IMR-90 (cell line): ENCODE measurements around the gene KLHL30. TPM values are rescaled to one million over a fixed set of nuclear protein-coding genes. Genes with fewer than 3 reads are reported as not detected.

Experiments
- ATAC-seq: fragments of 200-7000 bp; cut with Tn5 transposase; 2 replicates; pipeline ENCODE4 v1.9.1; 2020; ENCODE audit warnings: low read depth, mild to moderate bottlenecking, moderate library complexity
- BruUV-seq: library from RNA; stranded (reverse); fragments of 400-500 nt; replicated peaks from 2 replicates; lab custom pipeline; 2021; lab: Mats Ljungman, UMichigan
- CTCF ChIA-PET: fragments of 300-600 bp; formaldehyde crosslinking; extraction: SDS; loops from one replicate; lab custom pipeline; 2021; ENCODE audit warnings: antibody characterized with exemption; lab: Yijun Ruan, JAX
- POLR2A ChIA-PET: fragments of 300-600 bp; sonication (Branson Sonifier 250); formaldehyde crosslinking; loops from one replicate; lab custom pipeline; 2022; ENCODE audit warnings: antibody characterized with exemption; ENCODE audit not compliant: unreplicated experiment; lab: Charles Lee
- DNase-seq: peaks from one replicate; pipeline ENCODE4 v3.0.0; 2013
- H2AFZ ChIP-seq: replicated peaks from 2 replicates; pipeline ENCODE3; 2013; ENCODE audit warnings: low read length, mild to moderate bottlenecking; ENCODE audit not compliant: poor library complexity
- H2AK5ac ChIP-seq: 2 replicates; pipeline ENCODE4 v1.6.1; 2013; ENCODE audit warnings: low read depth, low read length, inconsistent platforms
- H2AK9ac ChIP-seq: replicated peaks from 2 replicates; pipeline ENCODE3; 2013; ENCODE audit warnings: mild to moderate bottlenecking, low read depth, low read length, moderate library complexity; ENCODE audit not compliant: poor library complexity
- H2BK120ac ChIP-seq: 2 replicates; pipeline ENCODE4 v1.6.1; 2013; ENCODE audit warnings: low read depth, low read length, inconsistent platforms
- H2BK15ac ChIP-seq: 3 replicates; pipeline ENCODE4 v1.6.1; 2013; ENCODE audit warnings: low read depth, low read length, inconsistent platforms
- H2BK20ac ChIP-seq: 2 replicates; pipeline ENCODE4 v1.6.1; 2013; ENCODE audit warnings: low read depth, mild to moderate bottlenecking, inconsistent platforms, low read length, moderate library complexity
- H2BK5ac ChIP-seq: 2 replicates; pipeline ENCODE4 v1.6.1; 2013; ENCODE audit warnings: mild to moderate bottlenecking, low read depth, low read length, inconsistent platforms; ENCODE audit not compliant: poor library complexity, severe bottlenecking
- H3K14ac ChIP-seq: replicated peaks from 2 replicates; pipeline ENCODE4 v1.6.1; 2013; ENCODE audit warnings: low read depth, low read length, inconsistent platforms
- H3K18ac ChIP-seq: 2 replicates; pipeline ENCODE4 v1.6.1; 2013; ENCODE audit warnings: low read depth, low read length, control low read depth
- H3K23ac ChIP-seq: 2 replicates; pipeline ENCODE4 v1.6.1; 2013; ENCODE audit warnings: low read depth, low read length, inconsistent platforms
- H3K27ac ChIP-seq: 2 replicates; pipeline ENCODE4 v1.5.1; 2013; ENCODE audit warnings: mild to moderate bottlenecking, control low read depth, low read length; ENCODE audit not compliant: insufficient read depth
- H3K27me3 ChIP-seq: 2 replicates; pipeline ENCODE4 v1.6.1; 2013; ENCODE audit warnings: low read length; ENCODE audit not compliant: control insufficient read depth, insufficient read depth
- H3K36me3 ChIP-seq: 2 replicates; pipeline ENCODE4 v1.6.1; 2013; ENCODE audit warnings: low read length, mixed read lengths; ENCODE audit not compliant: control insufficient read depth, insufficient read depth
- H3K4ac ChIP-seq: 2 replicates; pipeline ENCODE4 v1.6.1; 2013; ENCODE audit warnings: low read depth, low read length, inconsistent platforms
- H3K4me1 ChIP-seq: 2 replicates; pipeline ENCODE4 v1.6.1; 2013; ENCODE audit warnings: low read length, mixed read lengths; ENCODE audit not compliant: control insufficient read depth, insufficient read depth
- H3K4me2 ChIP-seq: 2 replicates; pipeline ENCODE4 v1.6.1; 2013; ENCODE audit warnings: low read depth, mild to moderate bottlenecking, control low read depth, low read length, moderate library complexity
- H3K4me3 ChIP-seq: 2 replicates; pipeline ENCODE4 v1.5.1; 2013; ENCODE audit warnings: low read depth, mild to moderate bottlenecking, control low read depth, low read length, moderate library complexity; ENCODE audit not compliant: insufficient read depth
- H3K56ac ChIP-seq: 2 replicates; pipeline ENCODE4 v1.6.1; 2013; ENCODE audit warnings: low read length, inconsistent platforms; ENCODE audit not compliant: insufficient read depth; ENCODE audit errors: extremely low read depth
- H3K79me1 ChIP-seq, 2 experiments: 2 replicates each; pipeline ENCODE4 v1.6.1; 2013; ENCODE audit warnings: low read length in 2 of 2, inconsistent platforms in 1 of 2, low read depth in 1 of 2
- H3K9ac ChIP-seq: 2 replicates; pipeline ENCODE4 v1.6.1; 2013; ENCODE audit warnings: low read depth, low read length, control low read depth
- H3K9me1 ChIP-seq: 2 replicates; pipeline ENCODE4 v1.6.1; 2013; ENCODE audit warnings: low read length, inconsistent platforms; ENCODE audit not compliant: insufficient read depth
- H3K9me3 ChIP-seq: 2 replicates; pipeline ENCODE4 v1.6.1; 2013; ENCODE audit warnings: low read length; ENCODE audit not compliant: control insufficient read depth, insufficient read depth
- H4K20me1 ChIP-seq: 2 replicates; pipeline ENCODE4 v1.6.1; 2013; ENCODE audit warnings: low read length, inconsistent platforms; ENCODE audit not compliant: insufficient read depth
- H4K5ac ChIP-seq: 2 replicates; pipeline ENCODE4 v1.6.1; 2013; ENCODE audit warnings: mild to moderate bottlenecking, low read depth, low read length, control low read depth
- H4K8ac ChIP-seq, 2 experiments: 2 replicates each; pipeline ENCODE4 v1.6.1; 2013; ENCODE audit warnings: low read depth in 2 of 2, low read length in 2 of 2, control low read depth in 1 of 2, inconsistent platforms in 1 of 2
- H4K91ac ChIP-seq: 2 replicates; pipeline ENCODE4 v1.6.1; 2013; ENCODE audit warnings: low read depth, low read length, inconsistent platforms; ENCODE audit not compliant: insufficient read depth
- BHLHE40 ChIP-seq: fragments of 150-350 bp; IDR thresholded peaks from 2 replicates; pipeline ENCODE4 v1.6.1; 2016; ENCODE audit warnings: mild to moderate bottlenecking, low read depth, low read length
- CEBPB ChIP-seq: IDR thresholded peaks from 2 replicates; pipeline ENCODE4 v1.6.1; 2012; ENCODE audit warnings: low read depth, low read length, improper control_type of control experiment
- CHD1 ChIP-seq: IDR thresholded peaks from 2 replicates; pipeline ENCODE4 v1.6.1; 2012; ENCODE audit warnings: low read depth, low read length, improper control_type of control experiment
- FOS ChIP-seq: fragments of 150-350 bp; IDR thresholded peaks from 2 replicates; pipeline ENCODE4 v1.6.1; 2016; ENCODE audit warnings: low read depth, low read length
- MAZ ChIP-seq: IDR thresholded peaks from 2 replicates; pipeline ENCODE4 v1.6.1; 2012; ENCODE audit warnings: low read depth, mild to moderate bottlenecking, low read length, improper control_type of control experiment, moderate library complexity, borderline replicate concordance
- NFE2L2 ChIP-seq: fragments of 150-350 bp; IDR thresholded peaks from 2 replicates; pipeline ENCODE4 v1.6.1; 2016; ENCODE audit warnings: low read depth, mild to moderate bottlenecking, low read length
- RAD21 ChIP-seq: IDR thresholded peaks from 2 replicates; pipeline ENCODE4 v1.6.1; 2012; ENCODE audit warnings: low read length, improper control_type of control experiment
- RCOR1 ChIP-seq: IDR thresholded peaks from 2 replicates; pipeline ENCODE4 v1.6.1; 2012; ENCODE audit warnings: mild to moderate bottlenecking, low read length, improper control_type of control experiment; ENCODE audit not compliant: insufficient replicate concordance
- RFX5 ChIP-seq: IDR thresholded peaks from 2 replicates; pipeline ENCODE4 v1.8.0; 2012; ENCODE audit warnings: low read depth, mild to moderate bottlenecking, low read length, moderate library complexity
- SMC3 ChIP-seq: fragments of 150-350 bp; IDR thresholded peaks from 2 replicates; pipeline ENCODE4 v1.6.1; 2016; ENCODE audit warnings: low read depth, mild to moderate bottlenecking, antibody characterized with exemption, low read length, moderate library complexity
- WGBS, 2 experiments: methylation state at CpG; one replicate each; pipeline versions ENCODE4 v1.1.5 to v1.1.7; 2013; ENCODE audit warnings: missing lambda C conversion rate in 2 of 2; ENCODE audit not compliant: insufficient read length in 1 of 2; ENCODE audit errors: extremely low coverage in 2 of 2; 5-methylcytosine and 5-hydroxymethylcytosine counted together
- dilution Hi-C: fragments of 300-500 bp; cut with HindIII; formaldehyde crosslinking; loops from one replicate; pipeline ENCODE4 v1.14.3; 2018; ENCODE audit warnings: low sequenced_read_pairs; ENCODE audit not compliant: unreplicated experiment
- in situ Hi-C: fragments of 300-500 bp; cut with MboI; formaldehyde crosslinking; loops from 3 replicates; pipeline ENCODE4 v1.14.3; 2019; ENCODE audit warnings: low sequenced_read_pairs, inconsistent platforms, mixed read lengths
- intact Hi-C: fragments of 100-400 bp; cut with micrococcal nuclease; formaldehyde crosslinking; loops from 2 replicates; pipeline ENCODE4 v1.10.0; 2022
- polyA plus RNA-seq, 3 experiments: library from polyadenylated mRNA; depleted of rRNA; stranded (reverse); fragments of >200 nt; gene quantifications; 2 replicates each; pipeline ENCODE4 v1.2.3, GENCODE V29; 2012; ENCODE audit warnings: low replicate concordance in 1 of 3
- total RNA-seq: library from RNA; depleted of rRNA; stranded (reverse); fragments of >200 nt; gene quantifications from 2 replicates; pipeline ENCODE4 v1.2.3, GENCODE V29; 2012
- TF ChIP-seq, protein P1 (sequence below): fragments of 150-350 bp; IDR thresholded peaks from 2 replicates; pipeline ENCODE4 v1.6.1; 2016; ENCODE audit warnings: low read depth, mild to moderate bottlenecking, low read length, moderate library complexity, borderline replicate concordance
- TF ChIP-seq, protein P2 (sequence below): conservative IDR thresholded peaks from 2 replicates; pipeline ENCODE4 v1.5.1; 2012; ENCODE audit warnings: mild to moderate bottlenecking, low read depth, low read length, improper control_type of control experiment

KLHL30 gene
- total and polyA plus RNA-seq, 2 of the 4 experiments (the other 2 are of a cell fraction) = under 0.01 to 0.03 TPM

DNA sequence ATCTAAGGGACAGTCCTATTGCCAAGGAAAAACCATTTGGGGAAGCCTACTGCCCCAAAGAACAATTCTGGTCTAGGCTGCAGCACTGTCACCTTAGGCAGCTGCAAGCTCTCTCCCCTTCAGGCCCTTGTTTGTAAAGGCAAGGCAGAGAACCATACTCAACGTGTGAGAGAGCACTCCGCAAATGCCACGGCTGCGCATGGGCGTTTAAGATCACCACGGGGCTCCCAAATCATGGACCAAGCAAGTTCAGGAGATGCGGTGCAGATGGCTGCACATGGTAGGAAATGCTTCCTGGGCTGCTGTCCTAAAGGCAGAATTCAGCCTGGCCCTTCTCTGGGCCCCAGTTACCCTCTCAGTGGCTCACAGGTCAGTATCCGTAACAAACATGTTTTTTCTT lies 35.8 kb downstream of the KLHL30 start:
- dilution Hi-C loops (no loop called here), in situ Hi-C loops (no loop called here), intact Hi-C loops (loop anchor here (10.0 kb wide), 1 partner anchor 179 kb away; no protein-coding TSS in a partner anchor)
- H2BK120ac ChIP-seq = no peak overlapping the region
- H3K9me1 ChIP-seq = peaks cover 19% of the 10 kb centered on the region
- H4K8ac ChIP-seq = no peak overlapping the region
- H2AFZ ChIP-seq = no peak overlapping the region
- H4K20me1 ChIP-seq = peaks cover 4% of the 10 kb centered on the region
- H3K56ac ChIP-seq = no peak overlapping the region
- no peak overlapping the region for H4K91ac ChIP-seq
- H2AK9ac ChIP-seq = no peak overlapping the region
- no peak overlapping the region for H3K4ac ChIP-seq
- H3K36me3 ChIP-seq = peaks cover 47% of the 10 kb centered on the region
- H3K4me3 ChIP-seq = no peak overlapping the region
- H2AK5ac ChIP-seq = no peak overlapping the region
- H3K23ac ChIP-seq = no peak overlapping the region
- BruUV-seq = no TSS peak
- POLR2A ChIA-PET = no interaction called here
- no peak overlapping the region for H3K4me2 ChIP-seq
- no peak overlapping the region for H2BK5ac ChIP-seq
- H3K14ac ChIP-seq = no peak overlapping the region
- ATAC-seq (no peak), DNase-seq (no peak)
- H2BK15ac ChIP-seq = no peak overlapping the region
- peaks cover 24 to 59% of the 10 kb centered on the region in 2 experiments; a peak in 3 of 4 replicates for H3K79me1 ChIP-seq
- TF ChIP-seq MAZ = no peak
- TF ChIP-seq CEBPB = no peak
- TF ChIP-seq RAD21 = no peak
- no peak for TF ChIP-seq CHD1
- TF ChIP-seq, protein P1, sequence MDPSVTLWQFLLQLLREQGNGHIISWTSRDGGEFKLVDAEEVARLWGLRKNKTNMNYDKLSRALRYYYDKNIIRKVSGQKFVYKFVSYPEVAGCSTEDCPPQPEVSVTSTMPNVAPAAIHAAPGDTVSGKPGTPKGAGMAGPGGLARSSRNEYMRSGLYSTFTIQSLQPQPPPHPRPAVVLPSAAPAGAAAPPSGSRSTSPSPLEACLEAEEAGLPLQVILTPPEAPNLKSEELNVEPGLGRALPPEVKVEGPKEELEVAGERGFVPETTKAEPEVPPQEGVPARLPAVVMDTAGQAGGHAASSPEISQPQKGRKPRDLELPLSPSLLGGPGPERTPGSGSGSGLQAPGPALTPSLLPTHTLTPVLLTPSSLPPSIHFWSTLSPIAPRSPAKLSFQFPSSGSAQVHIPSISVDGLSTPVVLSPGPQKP = no peak
- TF ChIP-seq SMC3 = no peak
- TF ChIP-seq, protein P2, sequence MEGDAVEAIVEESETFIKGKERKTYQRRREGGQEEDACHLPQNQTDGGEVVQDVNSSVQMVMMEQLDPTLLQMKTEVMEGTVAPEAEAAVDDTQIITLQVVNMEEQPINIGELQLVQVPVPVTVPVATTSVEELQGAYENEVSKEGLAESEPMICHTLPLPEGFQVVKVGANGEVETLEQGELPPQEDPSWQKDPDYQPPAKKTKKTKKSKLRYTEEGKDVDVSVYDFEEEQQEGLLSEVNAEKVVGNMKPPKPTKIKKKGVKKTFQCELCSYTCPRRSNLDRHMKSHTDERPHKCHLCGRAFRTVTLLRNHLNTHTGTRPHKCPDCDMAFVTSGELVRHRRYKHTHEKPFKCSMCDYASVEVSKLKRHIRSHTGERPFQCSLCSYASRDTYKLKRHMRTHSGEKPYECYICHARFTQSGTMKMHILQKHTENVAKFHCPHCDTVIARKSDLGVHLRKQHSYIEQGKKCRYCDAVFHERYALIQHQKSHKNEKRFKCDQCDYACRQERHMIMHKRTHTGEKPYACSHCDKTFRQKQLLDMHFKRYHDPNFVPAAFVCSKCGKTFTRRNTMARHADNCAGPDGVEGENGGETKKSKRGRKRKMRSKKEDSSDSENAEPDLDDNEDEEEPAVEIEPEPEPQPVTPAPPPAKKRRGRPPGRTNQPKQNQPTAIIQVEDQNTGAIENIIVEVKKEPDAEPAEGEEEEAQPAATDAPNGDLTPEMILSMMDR = no peak
- TF ChIP-seq RFX5 = no peak
- no peak for TF ChIP-seq RCOR1
- TF ChIP-seq BHLHE40 = no peak
- TF ChIP-seq FOS = no peak
- TF ChIP-seq NFE2L2 = no peak
- no peak overlapping the region; the same call in 1 of the 2 replicates for H3K27ac ChIP-seq
- no peak overlapping the region for H2BK20ac ChIP-seq
- CTCF ChIA-PET = interaction anchor here (0.6 kb wide), 1 partner anchor 11 kb away, joined by 5 read pairs; no protein-coding TSS in a partner anchor
- H3K4me1 ChIP-seq = peaks cover 14% of the 10 kb centered on the region
- H3K9ac ChIP-seq = no peak overlapping the region
- 99% methylated on average over 8 of the region's 8 CpGs; no CpG with 5 or more reads in 1 of the 2 experiments for WGBS, 2 experiments
- H3K18ac ChIP-seq = no peak overlapping the region
- H4K5ac ChIP-seq = no peak overlapping the region
- H3K9me3 ChIP-seq = no peaks in the 10 kb centered on the region
- H3K27me3 ChIP-seq = no peaks in the 10 kb centered on the region
